Gastroesophageal sphincter (tissue), 3 donors: ENCODE results near the gene OGA.

Source experiments
- CTCF ChIP-seq, 4 experiments: fragments of 200-600 bp in 2 of 4; fragments of 450-650 bp in 2 of 4; sonication (generic) in 1 of 4; IDR thresholded peaks; one replicate each; pipeline ENCODE4 v1.5.1; 2017 to 2019; ENCODE audit warnings: antibody characterized with exemption in 4 of 4, mild to moderate bottlenecking in 2 of 4, moderate library complexity in 2 of 4
- POLR2A ChIP-seq, 2 donors: fragments of 450-650 bp; IDR thresholded peaks; one replicate each; pipeline ENCODE4 v1.6.1; 2017; ENCODE audit warnings: antibody characterized with exemption in 2 of 2, mild to moderate bottlenecking in 2 of 2, moderate library complexity in 1 of 2
- POLR2AphosphoS5 ChIP-seq: sonication (generic); formaldehyde crosslinking; IDR thresholded peaks from one replicate; pipeline ENCODE4 v1.6.1; 2017; ENCODE audit warnings: antibody characterized with exemption

- TF ChIP-seq CTCF (IDR thresholded peaks at IDR 0.05) (no peak), POLR2AphosphoS5 (peak; percentile 90), POLR2A (IDR thresholded peaks at IDR 0.05) (peak; percentile 60 to 64)
These were observed 716 bp downstream of the OGA start for GRCh38 chr10:101817337-101818118.
